Stimulated activated CD4-positive, alpha-beta T cell treated with anti-CD3 and anti-CD28 coated beads, Interleukin-4, amount 100 ng/mL, for 1 hour (primary cell): ENCODE results near the gene APLP1.
"Not testable (repeated sequence)": the region's sequence is repeated elsewhere in the genome, so short reads cannot be mapped to it uniquely, and the experiment has no call there.

ENCODE experiments used
- DNase-seq: peaks from one replicate; pipeline ENCODE4 v3.0.0-alpha.2; 2020

The APLP1 gene

DNA sequence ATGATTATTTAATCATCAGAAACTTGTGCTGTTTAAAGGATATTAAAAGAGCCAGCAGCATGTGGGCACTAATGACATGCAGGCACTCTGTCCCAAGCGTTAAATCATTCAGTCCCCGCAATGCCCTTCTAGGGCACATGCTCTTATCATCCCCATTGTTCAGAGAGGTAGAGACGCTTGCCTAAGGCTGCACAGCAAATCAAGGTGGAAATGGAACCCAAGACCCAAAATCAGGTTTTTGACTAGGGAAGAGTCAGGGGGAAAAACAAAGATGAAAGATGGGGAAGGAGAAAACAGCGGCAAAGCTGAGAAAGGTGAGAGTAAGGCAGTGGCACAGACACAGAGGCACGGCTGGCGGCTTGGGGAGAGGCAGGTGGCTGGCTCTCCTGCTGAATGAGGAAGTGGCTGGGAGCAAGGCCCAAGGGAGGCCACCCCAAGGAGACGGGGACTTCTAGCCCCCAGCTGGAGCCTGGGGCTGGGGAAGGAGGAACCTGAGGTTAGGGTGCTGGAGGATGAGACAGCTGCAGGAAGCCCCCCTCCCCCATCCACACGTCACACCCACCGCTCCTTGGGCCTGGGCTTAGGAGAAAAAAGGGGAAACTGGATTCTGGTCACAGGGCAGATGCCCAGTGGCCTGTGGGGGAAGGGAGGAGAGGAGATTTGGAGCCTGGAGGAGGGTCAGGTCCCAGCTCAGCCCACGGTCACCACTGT, 40.8 kb downstream of the APLP1 start:
- no peak for DNase-seq

GRCh38 chr19:35909684-35910035, 41.3 kb downstream of the APLP1 start:
- DNase-seq, result no peak

DNA sequence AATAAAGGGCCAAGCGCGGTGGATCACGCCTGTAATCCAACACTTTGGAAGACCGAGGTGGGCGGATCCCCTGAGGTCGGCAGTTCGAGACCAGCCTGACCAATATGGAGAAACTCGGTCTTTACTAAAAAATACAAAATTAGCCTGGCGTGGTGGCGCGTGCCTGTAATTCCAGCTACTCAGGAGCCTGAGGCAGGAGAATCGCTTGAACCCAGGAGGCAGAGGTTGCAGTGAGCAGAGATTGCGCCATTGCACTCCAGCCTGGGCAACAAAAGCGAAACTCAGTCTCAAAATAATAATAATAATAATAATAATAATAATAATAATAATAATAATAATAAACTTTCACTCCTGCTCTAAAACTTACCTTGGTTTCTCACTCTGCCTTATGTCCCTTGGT, 42.0 kb downstream of the APLP1 start:
- DNase-seq, result not testable (repeated sequence)

GRCh38 chr19:35911173-35911572, 42.8 kb downstream of the APLP1 start:
- DNase-seq, result no peak

- DNase-seq, result no peak
Observed at GRCh38 chr19:35911790-35912189, 43.4 kb downstream of the APLP1 start.

DNA sequence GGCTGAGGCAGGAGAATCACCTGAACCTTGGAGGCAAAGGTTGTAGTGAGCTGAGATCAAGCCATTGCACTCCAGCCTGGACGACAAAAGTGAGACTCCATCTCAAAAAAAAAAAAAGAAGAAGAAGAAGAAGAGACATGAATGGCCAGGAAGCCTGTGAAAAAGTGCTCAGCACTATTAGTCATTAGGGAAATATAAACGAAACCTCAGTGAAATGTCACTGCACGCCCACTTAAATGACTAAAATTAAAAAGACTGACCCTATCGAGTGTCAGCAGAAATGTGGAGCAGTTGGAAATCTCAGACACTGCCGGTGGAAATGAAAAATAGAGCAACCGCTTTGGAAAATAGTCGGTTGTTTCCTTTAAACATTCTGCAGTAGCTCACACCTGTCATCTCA, 45.2 kb downstream of the APLP1 start:
- no peak for DNase-seq

GRCh38 chr19:35915443-35915842, 47.1 kb downstream of the APLP1 start:
- DNase-seq, result no peak

DNA sequence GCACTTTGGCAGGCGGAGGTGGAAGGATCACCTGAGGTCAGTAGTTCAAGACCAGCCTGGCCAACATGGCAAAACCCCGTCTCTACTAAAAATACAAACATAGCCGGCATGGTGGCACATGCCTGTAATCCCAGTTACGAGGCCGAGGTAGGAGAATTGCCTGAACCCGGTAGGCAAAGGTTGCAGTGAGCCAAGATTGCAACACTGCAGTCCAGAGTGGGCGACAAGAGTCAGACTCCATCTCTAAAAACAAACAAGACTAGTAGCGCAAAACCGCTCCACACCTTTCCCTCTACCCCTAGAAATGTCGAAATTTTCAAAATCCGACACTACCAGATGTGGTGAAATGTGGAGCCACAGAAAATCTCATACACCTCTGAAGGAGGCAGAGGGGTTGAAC, 50.9 kb downstream of the APLP1 start:
- no peak for DNase-seq

GRCh38 chr19:35921012-35921411, 52.6 kb downstream of the APLP1 start:
- no peak for DNase-seq

GRCh38 chr19:35925501-35925900, 57.1 kb downstream of the APLP1 start:
- DNase-seq, result no peak

- no peak for DNase-seq
Observed at GRCh38 chr19:35928507-35928906, 60.1 kb downstream of the APLP1 start.
